Suppressor macrophage (primary cell): Measurements from ENCODE around the gene SLC16A6.
"Not testable (repeated sequence)": the region's sequence is repeated elsewhere in the genome, so short reads cannot be mapped to it uniquely, and the experiment has no call there.

Experiments used
- DNase-seq, 4 experiments: peaks; one replicate each; pipeline ENCODE4 v3.0.0-alpha.2; 2020 to 2022

SLC16A6 gene

GRCh38 chr17:68288804-68289203 is 2.1 kb downstream of the SLC16A6 start:
- peak; percentile 77 to 89 (median 86) for DNase-seq

- peak; percentile 75 to 90 (median 84) for DNase-seq
These were observed 2.6 kb downstream of the SLC16A6 start for GRCh38 chr17:68288375-68288774.

DNA sequence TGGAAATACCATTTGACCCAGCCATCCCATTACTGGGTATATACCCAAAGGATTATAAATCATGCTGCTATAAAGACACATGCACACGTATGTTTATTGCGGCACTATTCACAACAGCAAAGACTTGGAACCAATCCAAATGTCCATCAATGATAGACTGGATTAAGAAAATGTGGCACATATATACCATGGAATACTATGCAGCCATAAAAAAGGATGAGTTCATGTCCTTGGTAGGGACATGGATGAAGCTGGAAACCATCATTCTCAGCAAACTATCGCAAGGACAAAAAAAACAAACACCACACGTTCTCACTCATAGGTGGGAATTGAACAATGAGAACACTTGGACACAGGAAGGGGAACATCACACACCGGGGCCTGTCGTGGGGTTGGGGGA is 9.0 kb downstream of the SLC16A6 start:
- DNase-seq, result not testable (repeated sequence)

DNA sequence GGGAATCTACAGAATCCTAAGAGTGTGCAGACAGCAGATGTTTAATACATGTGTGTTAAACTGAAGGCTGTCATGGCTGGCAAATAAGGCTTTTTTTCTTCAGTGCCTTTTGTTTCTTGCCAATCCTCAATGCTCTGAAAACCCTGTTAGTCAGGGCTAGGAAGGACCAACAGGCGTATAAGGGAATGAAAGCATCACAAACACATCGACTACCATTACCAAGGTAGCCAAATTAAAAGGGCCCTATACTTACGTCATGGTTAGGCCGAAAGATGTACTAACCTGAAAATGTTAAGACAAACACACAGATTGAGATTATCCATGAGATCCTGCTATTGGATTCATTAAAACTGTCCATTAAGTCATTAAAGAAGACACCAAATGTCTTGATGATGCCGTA is 13.1 kb downstream of the SLC16A6 start:
- DNase-seq, result no peak

DNA sequence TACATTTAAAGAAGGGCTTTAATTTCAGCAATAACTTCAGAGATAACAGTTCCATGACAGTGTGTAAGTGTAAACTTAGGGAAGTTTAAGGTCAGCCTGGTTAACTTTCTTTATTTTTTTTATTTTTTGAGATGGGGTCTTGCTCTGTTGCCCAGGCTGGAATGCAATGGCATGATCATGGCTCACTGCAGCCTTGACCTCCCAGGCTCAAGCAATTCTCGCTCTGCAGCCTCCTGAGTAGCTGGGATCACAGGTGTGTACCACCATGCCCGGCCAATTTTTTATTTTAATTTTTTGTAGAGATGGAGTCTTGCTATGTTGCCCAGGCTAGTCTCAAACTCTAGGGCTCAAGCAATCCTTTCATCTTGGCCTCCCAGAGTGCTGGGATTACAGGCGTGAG is 14.6 kb downstream of the SLC16A6 start:
- not testable (repeated sequence) for DNase-seq

DNA sequence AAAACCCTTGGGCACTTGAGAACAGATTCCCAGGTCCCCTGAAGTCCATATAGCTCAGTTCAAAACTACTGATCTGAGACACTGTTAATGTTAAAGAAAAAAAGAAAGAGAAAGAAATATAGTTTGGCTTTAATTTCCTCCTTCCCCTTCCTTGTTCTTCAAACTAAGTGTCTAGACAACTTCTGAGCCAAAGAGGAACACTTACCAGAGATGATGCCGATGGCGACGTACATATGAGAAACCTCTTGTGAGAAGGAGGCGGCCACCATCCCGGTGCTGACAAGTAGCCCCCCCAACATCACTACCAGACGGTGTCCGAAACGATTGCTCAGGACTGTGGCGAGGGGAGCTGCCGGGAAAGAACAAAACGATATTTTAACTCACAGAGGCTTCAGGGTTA is 17.2 kb downstream of the SLC16A6 start:
- peak; percentile 33 to 69 (median 53) for DNase-seq

- DNase-seq, result not testable (repeated sequence)
These were observed 25.1 kb downstream of the SLC16A6 start for GRCh38 chr17:68265833-68266232.

GRCh38 chr17:68263101-68263681 is 27.7 kb downstream of the SLC16A6 start:
- peak; percentile 36 to 73 (median 64) for DNase-seq

DNA sequence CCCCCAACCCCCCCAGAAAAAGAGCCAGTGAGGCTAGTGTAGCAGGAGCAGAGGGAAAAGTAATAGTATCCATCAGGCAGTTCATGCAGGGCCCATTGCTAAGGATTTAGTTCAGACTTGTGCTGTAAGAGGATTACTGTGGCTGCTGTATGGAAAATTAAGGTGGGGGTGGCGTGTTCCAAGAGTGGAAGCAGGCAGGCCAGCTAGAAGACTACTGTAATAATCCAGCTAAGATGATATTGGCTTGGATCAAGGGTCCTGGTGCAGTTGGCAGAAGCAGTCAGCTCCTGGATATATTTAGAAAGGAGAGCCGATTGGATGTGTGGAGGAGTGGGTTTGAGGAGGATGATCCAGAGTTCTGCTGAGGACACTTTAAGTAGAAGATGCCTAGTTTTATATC is 28.5 kb downstream of the SLC16A6 start:
- not testable (repeated sequence) for DNase-seq

DNA sequence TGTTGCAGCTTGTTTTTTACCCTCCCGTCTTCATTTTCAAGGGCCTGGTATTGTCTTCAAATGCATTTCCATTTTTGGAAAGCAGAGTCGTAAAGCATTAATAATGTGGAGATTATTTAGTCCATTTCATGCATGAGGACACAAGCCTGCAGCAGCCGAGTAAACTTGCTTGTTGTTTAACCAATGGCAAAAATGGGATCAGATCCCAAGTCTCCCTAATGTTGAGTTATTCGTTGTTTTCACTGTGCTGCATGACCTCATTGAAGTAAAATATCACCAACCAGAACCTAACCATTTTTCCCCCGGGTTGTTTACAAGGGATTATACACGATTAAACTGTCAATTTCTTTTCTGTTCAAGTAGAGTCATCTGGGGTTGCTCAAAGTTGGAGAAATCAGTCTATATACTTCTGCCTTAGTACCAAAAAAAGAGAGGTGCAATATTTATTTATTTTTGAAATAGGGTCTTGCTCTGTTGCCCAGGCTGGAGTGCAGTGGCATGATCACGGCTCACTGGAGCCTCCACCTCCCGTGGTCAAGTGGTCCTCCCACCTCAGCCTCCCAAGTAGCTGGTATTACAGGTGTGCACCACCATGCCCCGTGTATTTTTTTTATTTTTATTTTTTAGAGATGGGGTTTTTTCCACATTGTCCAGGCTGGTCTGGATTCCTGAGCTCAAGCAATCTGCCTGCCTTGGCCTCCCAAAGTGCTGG is 30.7 kb downstream of the SLC16A6 start:
- DNase-seq, result no peak

GRCh38 chr17:68259648-68259951 is 31.3 kb downstream of the SLC16A6 start:
- not testable (repeated sequence) for DNase-seq

- DNase-seq, result peak; percentile 84 to 94 (median 86)
These were observed 31.9 kb downstream of the SLC16A6 start for GRCh38 chr17:68258890-68259647.

- DNase-seq, result no peak
These were observed 33.0 kb downstream of the SLC16A6 start for GRCh38 chr17:68257934-68258333.

- DNase-seq, result not testable (repeated sequence)
These were observed 34.2 kb downstream of the SLC16A6 start for GRCh38 chr17:68256701-68257100.

- DNase-seq, result peak; percentile 52 to 78 (median 62)
These were observed 35.0 kb downstream of the SLC16A6 start for GRCh38 chr17:68255731-68256538.

GRCh38 chr17:68255151-68255550 is 35.8 kb downstream of the SLC16A6 start:
- peak in 2 of 4 experiments; percentile 20 to 31 for DNase-seq

DNA sequence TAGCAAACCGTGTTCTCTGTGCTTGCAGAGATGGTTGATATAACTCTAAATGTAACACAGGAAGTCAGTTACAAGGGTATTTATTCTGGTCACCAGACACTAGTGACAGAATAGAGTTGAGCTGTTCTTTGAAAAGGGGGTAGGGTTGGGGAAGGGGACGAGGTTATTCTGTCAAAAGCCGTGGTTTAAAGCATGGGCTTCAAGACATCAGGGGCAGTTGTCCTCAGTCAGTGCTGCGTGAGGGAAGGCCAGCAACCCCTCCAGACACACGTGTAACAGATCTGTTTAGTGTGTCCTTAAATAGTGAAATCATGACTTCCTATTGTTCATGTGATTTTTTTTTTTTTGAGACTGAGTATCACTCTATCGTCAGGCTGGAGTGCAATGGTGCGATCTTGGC is 37.5 kb downstream of the SLC16A6 start:
- DNase-seq, result not testable (repeated sequence)

DNA sequence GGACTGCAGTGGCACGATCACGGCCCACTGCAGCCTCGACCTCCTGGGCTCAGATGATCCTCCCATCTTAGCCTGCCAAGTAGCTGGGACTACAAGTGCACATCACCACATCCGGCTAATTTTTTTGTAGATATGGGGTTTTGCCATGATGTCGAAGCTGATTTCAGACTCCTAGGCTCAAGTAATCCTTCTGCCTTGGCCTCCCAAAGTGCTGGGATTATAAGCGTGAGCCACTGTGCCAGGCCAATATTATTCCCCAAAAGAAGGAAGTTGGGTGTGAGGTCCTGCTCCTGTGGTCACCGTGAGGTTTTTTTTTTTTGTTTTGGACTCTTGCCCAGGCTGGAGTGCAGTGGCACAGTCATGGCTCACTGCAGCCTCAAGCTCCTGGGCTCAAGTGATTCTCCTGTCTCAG is 41.6 kb downstream of the SLC16A6 start:
- peak; percentile 75 to 90 (median 82) for DNase-seq

GRCh38 chr17:68248891-68249290 is 42.0 kb downstream of the SLC16A6 start:
- peak; percentile 56 to 82 (median 59) for DNase-seq

DNA sequence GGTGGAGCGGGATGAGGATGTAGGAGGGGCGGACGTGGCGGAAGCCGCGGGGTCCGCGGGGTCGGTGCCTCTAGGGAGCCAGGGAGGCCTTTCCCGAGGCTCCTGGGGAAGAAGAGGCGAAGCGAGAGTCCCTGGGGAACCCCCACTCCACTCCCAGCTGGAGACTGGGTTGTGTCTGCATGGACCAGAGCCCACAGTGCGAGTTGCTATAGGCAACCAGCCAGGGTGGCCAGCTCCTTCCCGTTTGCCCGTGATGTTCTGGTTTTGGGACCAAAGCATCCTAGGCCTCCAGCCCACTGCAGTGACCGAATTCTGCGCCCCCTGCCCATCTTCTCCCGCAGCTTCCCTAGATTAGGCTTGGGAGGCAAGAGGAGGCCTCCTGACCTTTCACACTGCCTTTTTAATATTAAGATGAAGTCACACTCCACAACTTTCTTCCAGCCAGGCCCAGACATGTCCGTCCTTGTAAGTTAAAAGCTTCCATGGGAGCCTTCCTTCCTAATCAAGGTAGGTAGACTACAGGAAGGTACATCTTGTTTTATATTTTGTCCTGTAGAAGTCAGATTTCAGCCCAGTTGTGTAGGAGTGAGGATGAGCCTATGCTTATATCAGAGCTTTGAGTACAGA is 42.6 kb downstream of the SLC16A6 start:
- peak in 2 of 4 experiments; percentile 68 to 76 for DNase-seq

GRCh38 chr17:68247445-68248198 is 43.3 kb downstream of the SLC16A6 start, which contains the start of gene AMZ2:
Gene AMZ2, plus strand, starts transcription at chr17:68248043. Its CDS starts 2,145 bp downstream, at chr17:68250188.
- peak; percentile 97 to 99 (median 99) for DNase-seq
